Epidermal melanocyte (primary cell): ENCODE results near the gene KCNJ14.
"Not testable (repeated sequence)": the region's sequence is repeated elsewhere in the genome, so short reads cannot be mapped to it uniquely, and the experiment has no call there.

Source experiments
- DNase-seq: peaks from one replicate; pipeline ENCODE4 v3.0.0; 2011; ENCODE audit warnings: low spot score; ENCODE audit not compliant: insufficient read length

Gene KCNJ14

GRCh38 chr19:48470856-48471255 lies 15.5 kb downstream of the KCNJ14 start:
- no peak for DNase-seq

GRCh38 chr19:48471836-48472235 lies 16.5 kb downstream of the KCNJ14 start:
- DNase-seq = no peak

- DNase-seq = no peak
Observed at GRCh38 chr19:48473161-48473966, 18.0 kb downstream of the KCNJ14 start.

- DNase-seq = no peak
Observed at GRCh38 chr19:48474084-48474592, 18.8 kb downstream of the KCNJ14 start.

- no peak for DNase-seq
Observed at GRCh38 chr19:48475369-48476068, 20.1 kb downstream of the KCNJ14 start.

- no peak for DNase-seq
Observed at GRCh38 chr19:48476176-48476575, 20.8 kb downstream of the KCNJ14 start.

GRCh38 chr19:48477067-48477685 lies 21.8 kb downstream of the KCNJ14 start:
- DNase-seq = no peak

- no peak for DNase-seq
Observed at GRCh38 chr19:48477698-48478338, 22.4 kb downstream of the KCNJ14 start.

- DNase-seq = no peak
Observed at GRCh38 chr19:48478339-48479256, 23.2 kb downstream of the KCNJ14 start.

GRCh38 chr19:48479686-48480085 lies 24.3 kb downstream of the KCNJ14 start:
- DNase-seq = no peak

GRCh38 chr19:48480183-48480557 lies 24.8 kb downstream of the KCNJ14 start:
- DNase-seq = no peak

- no peak for DNase-seq
Observed at GRCh38 chr19:48480558-48481500, 25.5 kb downstream of the KCNJ14 start.

- no peak for DNase-seq
Observed at GRCh38 chr19:48481846-48482639, 26.7 kb downstream of the KCNJ14 start.

- DNase-seq = no peak
Observed at GRCh38 chr19:48483301-48483700, 27.9 kb downstream of the KCNJ14 start.

GRCh38 chr19:48484247-48484893 lies 29.0 kb downstream of the KCNJ14 start:
- no peak for DNase-seq

- DNase-seq = no peak
Observed at GRCh38 chr19:48484931-48485612, 29.7 kb downstream of the KCNJ14 start.

- not testable (repeated sequence) for DNase-seq
Observed at GRCh38 chr19:48486706-48487105, 31.3 kb downstream of the KCNJ14 start.

GRCh38 chr19:48487544-48487943 lies 32.2 kb downstream of the KCNJ14 start:
- DNase-seq = no peak
